GM12878 (cell line): ENCODE data around the gene RAP1A. TPM values are rescaled to one million over a fixed set of nuclear protein-coding genes. Genes with fewer than 3 reads are reported as not detected.

Experiments used
- ATAC-seq: fragments of 200-7000 bp; cut with Tn5 transposase; 3 replicates; pipeline ENCODE4 v1.9.1; 2020; ENCODE audit warnings: mild to moderate bottlenecking, moderate library complexity
- BruUV-seq: library from RNA; stranded (reverse); fragments of 400-500 nt; replicated peaks from 2 replicates; lab custom pipeline; 2021; lab: Mats Ljungman, UMichigan
- CTCF ChIA-PET: fragments of 300-600 bp; sonication (Branson Sonifier 250); formaldehyde crosslinking; extraction: SDS; loops from one replicate; lab custom pipeline; 2021; ENCODE audit warnings: inconsistent platforms; lab: Yijun Ruan, JAX
- POLR2A ChIA-PET: fragments of 350-600 bp; formaldehyde crosslinking; extraction: SDS; loops from one replicate; lab custom pipeline; 2021; ENCODE audit warnings: inconsistent platforms; lab: Charles Lee
- RAD21 ChIA-PET: fragments of 300-600 bp; sonication (Branson Sonifier 250); formaldehyde crosslinking; loops from one replicate; lab custom pipeline; 2023; ENCODE audit warnings: antibody characterized with exemption; ENCODE audit not compliant: unreplicated experiment; lab: Charles Lee
- SMC1A ChIA-PET: fragments of 300-600 bp; sonication (Branson Sonifier 250); formaldehyde crosslinking; loops from one replicate; lab custom pipeline; 2023; ENCODE audit not compliant: unreplicated experiment, uncharacterized antibody; lab: Charles Lee
- DNase-seq: peaks from one replicate; pipeline ENCODE4 v3.0.0-alpha.2; 2011; ENCODE audit warnings: low read depth, low spot score
- FAIRE-seq: peaks from 3 replicates; lab custom pipeline; 2011; peaks lifted over from hg19 to GRCh38; lab: Jason Lieb, UNC
- H2AFZ ChIP-seq: 2 replicates; pipeline ENCODE4 v1.6.0; 2011; ENCODE audit warnings: low read depth, low read length, control low read depth; ENCODE audit not compliant: control insufficient read depth
- H3K27ac ChIP-seq: 2 replicates; pipeline ENCODE4 v1.5.1; 2011; ENCODE audit warnings: control low read depth; ENCODE audit not compliant: control insufficient read depth, insufficient read depth
- H3K27me3 ChIP-seq, 2 experiments: replicated peaks in 1 of 2; 2 replicates each; pipeline versions ENCODE4 v1.6.0 to v1.6.1; 2011; ENCODE audit warnings: low read length in 1 of 2; ENCODE audit not compliant: control insufficient read depth in 2 of 2, insufficient read depth in 2 of 2
- H3K36me3 ChIP-seq, 2 experiments: 2 replicates each; pipeline ENCODE4 v1.5.1; 2011; ENCODE audit warnings: low read length in 1 of 2; ENCODE audit not compliant: control insufficient read depth in 2 of 2, insufficient read depth in 2 of 2
- H3K4me1 ChIP-seq: 2 replicates; pipeline ENCODE4 v1.6.1; 2011; ENCODE audit warnings: mild to moderate bottlenecking, low read length, moderate library complexity, mixed read lengths; ENCODE audit not compliant: control insufficient read depth, insufficient read depth
- H3K4me2 ChIP-seq: 2 replicates; pipeline ENCODE4 v1.6.0; 2011; ENCODE audit warnings: control low read depth; ENCODE audit not compliant: control insufficient read depth, insufficient read depth
- H3K4me3 ChIP-seq: fragments of 200-600 bp; sonication (generic); 2 replicates; pipeline ENCODE4 v1.5.1; 2016
- H3K79me2 ChIP-seq: 2 replicates; pipeline ENCODE4 v1.6.0; 2011; ENCODE audit warnings: low read length; ENCODE audit not compliant: control insufficient read depth, insufficient read depth
- H3K9ac ChIP-seq: 2 replicates; pipeline ENCODE4 v1.8.0; 2011; ENCODE audit warnings: low read length, control low read depth, mixed read lengths; ENCODE audit not compliant: control insufficient read depth, insufficient read depth
- H3K9me3 ChIP-seq: replicated peaks from 3 replicates; pipeline ENCODE4 v1.5.1; 2011; ENCODE audit warnings: mild to moderate bottlenecking, low read length; ENCODE audit not compliant: control insufficient read depth, insufficient read depth
- H4K20me1 ChIP-seq: 2 replicates; pipeline ENCODE4 v1.6.0; 2011; ENCODE audit not compliant: control insufficient read depth, insufficient read depth
- MYB ChIP-seq: fragments of 150-350 bp; IDR thresholded peaks from 2 replicates; pipeline ENCODE4 v1.6.1; 2014; ENCODE audit warnings: mild to moderate bottlenecking, low read depth, low read length, borderline replicate concordance
- SMARCA5 ChIP-seq: fragments of 450-650 bp; IDR thresholded peaks from 2 replicates; pipeline ENCODE4 v1.6.1; 2017; ENCODE audit warnings: mild to moderate bottlenecking
- STAT1 ChIP-seq: fragments of 450-650 bp; conservative IDR thresholded peaks from 2 replicates; pipeline ENCODE4 v1.6.1; 2014; ENCODE audit warnings: antibody characterized with exemption, mild to moderate bottlenecking
- TCF3 ChIP-seq: IDR thresholded peaks from 2 replicates; pipeline ENCODE4 v1.6.1; 2012; ENCODE audit warnings: low read depth, mild to moderate bottlenecking, low read length, borderline replicate concordance; ENCODE audit not compliant: insufficient read depth
- WGBS: methylation state at CpG from one replicate; pipeline ENCODE4 v1.1.6; 2016; ENCODE audit warnings: low lambda C conversion rate; ENCODE audit not compliant: insufficient replicate concordance, insufficient coverage; ENCODE audit errors: missing lambda C conversion rate; 5-methylcytosine and 5-hydroxymethylcytosine counted together
- in situ Hi-C: fragments of 300-500 bp; cut with MboI; formaldehyde crosslinking; loops from 9 replicates; pipeline ENCODE4 v1.14.3; 2018; ENCODE audit warnings: mixed read lengths
- intact Hi-C: fragments of 100-400 bp; cut with micrococcal nuclease; formaldehyde crosslinking; loops from one replicate; pipeline ENCODE4 v1.14.2; 2022; ENCODE audit not compliant: unreplicated experiment
- polyA plus RNA-seq, 11 experiments: library from polyadenylated mRNA; depleted of rRNA in 4 of 11; unstranded in 6 of 11; stranded (reverse) in 5 of 11; fragments of >200 nt; fragmentation: Nextera tagmentation in 4 of 11; fragmentation: Illumina TruSeq in 1 of 11; extraction: Ambion mirVana in 4 of 11; extraction: Trizol in 1 of 11; gene quantifications; 1 replicate in 1 of 11; 2 replicates in 10 of 11; pipeline versions ENCODE4 v1.2.1 to v1.2.3, GENCODE V29; 2011 to 2016; ENCODE audit warnings: inconsistent platforms in 2 of 11, missing spikeins in 2 of 11, low read depth in 1 of 11
- total RNA-seq, 4 experiments: library from RNA; depleted of rRNA in 3 of 4; stranded (reverse); fragments of >200 nt in 3 of 4; fragmentation: Illumina TruSeq in 1 of 4; extraction: Trizol in 1 of 4; gene quantifications; 2 replicates each; pipeline versions ENCODE4 v1.2.1 to v1.2.3, GENCODE V29; 2013 to 2021
- TF ChIP-seq, protein P1 (sequence below): fragments of 150-350 bp; IDR thresholded peaks from 2 replicates; pipeline ENCODE4 v1.6.1; 2016; ENCODE audit warnings: low read depth, low read length
- TF ChIP-seq, protein P2 (sequence below): IDR thresholded peaks from 2 replicates; pipeline ENCODE4 v1.6.1; 2012; ENCODE audit warnings: improper control_type of control experiment, low read depth, low read length; ENCODE audit not compliant: insufficient replicate concordance

Gene RAP1A
- total and polyA plus RNA-seq, 10 of the 15 experiments (the other 5 are each of a cell fraction or from before 2014, with no cell fraction given) = 38.4 to 213 (median 86.0) TPM

DNA sequence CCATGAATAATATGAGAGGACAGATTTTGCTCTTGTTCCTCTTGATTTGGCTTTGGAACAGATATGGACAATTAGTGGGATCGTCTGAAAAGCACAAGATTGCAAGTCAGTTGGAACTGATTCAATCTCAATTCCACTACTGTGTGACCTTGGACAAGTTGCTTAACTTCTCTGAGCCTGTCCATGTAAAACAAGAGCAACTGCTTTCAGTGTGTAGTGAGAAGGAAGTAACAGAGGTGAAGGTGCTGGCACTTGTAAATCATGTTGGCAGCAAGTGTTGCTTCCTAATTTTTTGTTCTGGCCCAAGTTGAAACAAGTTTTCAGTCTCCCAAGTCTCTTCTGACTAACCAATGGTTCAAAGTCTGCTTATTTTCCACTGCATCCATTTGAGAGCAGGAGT lies 104.3 kb downstream of the RAP1A start:
- in situ Hi-C loops (no loop called here), intact Hi-C loops (no loop called here)
- Histone ChIP-seq H3K27ac (no peak overlapping the region), H3K4me2 (no peak overlapping the region), H3K4me1 (no peaks in the 10 kb centered on the region), H3K79me2 (no peaks in the 10 kb centered on the region), H2AFZ (no peak overlapping the region), H3K27me3 (no peaks in the 10 kb centered on the region), H3K9me3 (no peaks in the 10 kb centered on the region), H4K20me1 (no peaks in the 10 kb centered on the region), H3K9ac (no peak overlapping the region), H3K4me3 (no peak overlapping the region), H3K36me3 (no peaks in the 10 kb centered on the region)
- RAD21 ChIA-PET = no interaction called here
- FAIRE-seq (no peak), DNase-seq (no peak), ATAC-seq (no peak)
- BruUV-seq = no TSS peak
- SMC1A ChIA-PET = interaction anchor here (1.4 to 1.6 kb wide), 2 partner anchors 10 to 15 kb away, joined by 3 read pairs; no protein-coding TSS in a partner anchor
- POLR2A ChIA-PET = interaction anchor here (1.2 kb wide), 1 partner anchor 10 kb away, joined by 3 read pairs; no protein-coding TSS in a partner anchor
- 0% methylated on average over 1 of the region's 1 CpG for WGBS
- CTCF ChIA-PET = no interaction called here
- no peak for TF ChIP-seq STAT1
- peak; percentile 62; the same call in 1 of the 2 replicates for TF ChIP-seq SMARCA5

DNA sequence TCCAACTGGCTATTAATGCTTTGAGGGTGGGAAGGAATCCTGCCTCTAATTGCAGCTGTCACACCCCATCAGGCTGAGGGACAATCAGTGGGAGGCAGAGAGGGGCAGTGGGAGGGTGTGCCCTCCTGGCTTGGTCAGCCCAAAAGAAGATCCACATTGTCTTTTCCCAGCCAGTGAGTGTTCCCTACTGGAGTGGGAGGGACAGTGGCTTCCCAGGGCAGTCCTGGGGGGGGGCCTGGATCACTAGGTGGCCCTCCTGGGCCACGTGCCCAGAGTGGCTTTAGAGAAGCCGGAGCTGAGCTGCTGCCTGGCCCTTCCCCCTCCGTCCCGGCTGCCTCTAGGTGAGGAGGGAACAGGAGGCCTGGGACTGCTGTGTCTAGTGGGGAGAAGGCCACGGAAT lies 105.6 kb downstream of the RAP1A start:
- ChIA-PET CTCF (interaction anchor here (1.1 to 1.4 kb wide), 2 partner anchors 12 to 22 kb away, joined by 3 to 4 read pairs; no protein-coding TSS in a partner anchor), RAD21 (no interaction called here), POLR2A (no interaction called here), SMC1A (interaction anchor here (0.7 to 1.4 kb wide), 2 partner anchors 12 to 27 kb away, joined by 3 read pairs; no protein-coding TSS in a partner anchor)
- Histone ChIP-seq H3K9ac (no peak overlapping the region), H3K4me2 (no peak overlapping the region), H3K36me3 (no peaks in the 10 kb centered on the region), H3K4me1 (no peaks in the 10 kb centered on the region), H3K4me3 (no peak overlapping the region), H2AFZ (no peak overlapping the region), H3K27me3 (no peaks in the 10 kb centered on the region), H3K27ac (no peak overlapping the region), H3K9me3 (no peaks in the 10 kb centered on the region), H4K20me1 (no peaks in the 10 kb centered on the region; the same call in 1 of the 2 replicates), H3K79me2 (no peaks in the 10 kb centered on the region)
- intact Hi-C loops (no loop called here), in situ Hi-C loops (no loop called here)
- BruUV-seq = no TSS peak
- WGBS = 93% methylated on average over 5 of the region's 5 CpGs
- DNase-seq (no peak), FAIRE-seq (no peak), ATAC-seq (no peak)
- TF ChIP-seq MYB = no peak
- TF ChIP-seq, protein P1, sequence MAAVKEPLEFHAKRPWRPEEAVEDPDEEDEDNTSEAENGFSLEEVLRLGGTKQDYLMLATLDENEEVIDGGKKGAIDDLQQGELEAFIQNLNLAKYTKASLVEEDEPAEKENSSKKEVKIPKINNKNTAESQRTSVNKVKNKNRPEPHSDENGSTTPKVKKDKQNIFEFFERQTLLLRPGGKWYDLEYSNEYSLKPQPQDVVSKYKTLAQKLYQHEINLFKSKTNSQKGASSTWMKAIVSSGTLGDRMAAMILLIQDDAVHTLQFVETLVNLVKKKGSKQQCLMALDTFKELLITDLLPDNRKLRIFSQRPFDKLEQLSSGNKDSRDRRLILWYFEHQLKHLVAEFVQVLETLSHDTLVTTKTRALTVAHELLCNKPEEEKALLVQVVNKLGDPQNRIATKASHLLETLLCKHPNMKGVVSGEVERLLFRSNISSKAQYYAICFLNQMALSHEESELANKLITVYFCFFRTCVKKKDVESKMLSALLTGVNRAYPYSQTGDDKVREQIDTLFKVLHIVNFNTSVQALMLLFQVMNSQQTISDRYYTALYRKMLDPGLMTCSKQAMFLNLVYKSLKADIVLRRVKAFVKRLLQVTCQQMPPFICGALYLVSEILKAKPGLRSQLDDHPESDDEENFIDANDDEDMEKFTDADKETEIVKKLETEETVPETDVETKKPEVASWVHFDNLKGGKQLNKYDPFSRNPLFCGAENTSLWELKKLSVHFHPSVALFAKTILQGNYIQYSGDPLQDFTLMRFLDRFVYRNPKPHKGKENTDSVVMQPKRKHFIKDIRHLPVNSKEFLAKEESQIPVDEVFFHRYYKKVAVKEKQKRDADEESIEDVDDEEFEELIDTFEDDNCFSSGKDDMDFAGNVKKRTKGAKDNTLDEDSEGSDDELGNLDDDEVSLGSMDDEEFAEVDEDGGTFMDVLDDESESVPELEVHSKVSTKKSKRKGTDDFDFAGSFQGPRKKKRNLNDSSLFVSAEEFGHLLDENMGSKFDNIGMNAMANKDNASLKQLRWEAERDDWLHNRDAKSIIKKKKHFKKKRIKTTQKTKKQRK = no peak
- no peak for TF ChIP-seq TCF3
- TF ChIP-seq, protein P2, sequence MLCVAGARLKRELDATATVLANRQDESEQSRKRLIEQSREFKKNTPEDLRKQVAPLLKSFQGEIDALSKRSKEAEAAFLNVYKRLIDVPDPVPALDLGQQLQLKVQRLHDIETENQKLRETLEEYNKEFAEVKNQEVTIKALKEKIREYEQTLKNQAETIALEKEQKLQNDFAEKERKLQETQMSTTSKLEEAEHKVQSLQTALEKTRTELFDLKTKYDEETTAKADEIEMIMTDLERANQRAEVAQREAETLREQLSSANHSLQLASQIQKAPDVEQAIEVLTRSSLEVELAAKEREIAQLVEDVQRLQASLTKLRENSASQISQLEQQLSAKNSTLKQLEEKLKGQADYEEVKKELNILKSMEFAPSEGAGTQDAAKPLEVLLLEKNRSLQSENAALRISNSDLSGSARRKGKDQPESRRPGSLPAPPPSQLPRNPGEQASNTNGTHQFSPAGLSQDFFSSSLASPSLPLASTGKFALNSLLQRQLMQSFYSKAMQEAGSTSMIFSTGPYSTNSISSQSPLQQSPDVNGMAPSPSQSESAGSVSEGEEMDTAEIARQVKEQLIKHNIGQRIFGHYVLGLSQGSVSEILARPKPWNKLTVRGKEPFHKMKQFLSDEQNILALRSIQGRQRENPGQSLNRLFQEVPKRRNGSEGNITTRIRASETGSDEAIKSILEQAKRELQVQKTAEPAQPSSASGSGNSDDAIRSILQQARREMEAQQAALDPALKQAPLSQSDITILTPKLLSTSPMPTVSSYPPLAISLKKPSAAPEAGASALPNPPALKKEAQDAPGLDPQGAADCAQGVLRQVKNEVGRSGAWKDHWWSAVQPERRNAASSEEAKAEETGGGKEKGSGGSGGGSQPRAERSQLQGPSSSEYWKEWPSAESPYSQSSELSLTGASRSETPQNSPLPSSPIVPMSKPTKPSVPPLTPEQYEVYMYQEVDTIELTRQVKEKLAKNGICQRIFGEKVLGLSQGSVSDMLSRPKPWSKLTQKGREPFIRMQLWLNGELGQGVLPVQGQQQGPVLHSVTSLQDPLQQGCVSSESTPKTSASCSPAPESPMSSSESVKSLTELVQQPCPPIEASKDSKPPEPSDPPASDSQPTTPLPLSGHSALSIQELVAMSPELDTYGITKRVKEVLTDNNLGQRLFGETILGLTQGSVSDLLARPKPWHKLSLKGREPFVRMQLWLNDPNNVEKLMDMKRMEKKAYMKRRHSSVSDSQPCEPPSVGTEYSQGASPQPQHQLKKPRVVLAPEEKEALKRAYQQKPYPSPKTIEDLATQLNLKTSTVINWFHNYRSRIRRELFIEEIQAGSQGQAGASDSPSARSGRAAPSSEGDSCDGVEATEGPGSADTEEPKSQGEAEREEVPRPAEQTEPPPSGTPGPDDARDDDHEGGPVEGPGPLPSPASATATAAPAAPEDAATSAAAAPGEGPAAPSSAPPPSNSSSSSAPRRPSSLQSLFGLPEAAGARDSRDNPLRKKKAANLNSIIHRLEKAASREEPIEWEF = no peak
